GM18868 (cell line): Measurements from ENCODE around the gene GPRIN3.
A peak's percentile ranks its signal among the peaks of the same experiment; 100 is the strongest.

Source experiments
- ATAC-seq: cut with Tn5 transposase; IDR thresholded peaks from one replicate; pipeline ENCODE4 v1.9.1; 2021; ENCODE audit warnings: mild to moderate bottlenecking, moderate library complexity; ENCODE audit not compliant: unreplicated experiment

GPRIN3 gene

DNA sequence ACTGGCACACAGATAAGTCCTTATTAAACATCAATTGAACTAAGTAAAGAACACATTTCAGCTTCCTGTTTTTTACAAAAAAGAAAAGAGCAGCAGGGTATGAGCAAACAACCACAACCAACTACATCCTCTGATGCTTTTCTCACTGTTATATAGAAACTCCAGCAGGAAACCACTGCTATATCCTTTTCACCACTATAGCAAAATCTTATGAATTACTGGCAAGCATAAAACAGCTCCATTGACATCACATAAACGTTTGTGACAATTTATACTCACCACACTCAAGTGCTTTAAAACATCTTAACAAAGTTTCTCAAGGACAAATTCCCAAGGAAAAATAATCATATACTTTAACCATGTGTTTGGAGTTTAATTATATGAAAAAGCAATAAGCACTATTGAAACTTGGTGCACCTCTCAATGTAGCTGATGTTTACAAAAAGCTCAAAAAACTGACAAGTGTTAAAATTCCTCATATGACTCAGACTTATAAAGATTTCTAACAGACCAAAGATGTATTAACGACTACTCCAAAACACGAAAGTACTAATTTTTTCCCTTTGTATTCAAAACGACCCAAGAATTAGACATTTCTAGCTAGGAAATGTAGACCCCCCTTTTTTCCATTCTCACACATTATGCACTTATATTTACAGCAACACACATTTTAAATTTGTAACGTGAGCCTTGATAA is 12.9 kb downstream of the GPRIN3 start:
- peak; percentile 73 for ATAC-seq

DNA sequence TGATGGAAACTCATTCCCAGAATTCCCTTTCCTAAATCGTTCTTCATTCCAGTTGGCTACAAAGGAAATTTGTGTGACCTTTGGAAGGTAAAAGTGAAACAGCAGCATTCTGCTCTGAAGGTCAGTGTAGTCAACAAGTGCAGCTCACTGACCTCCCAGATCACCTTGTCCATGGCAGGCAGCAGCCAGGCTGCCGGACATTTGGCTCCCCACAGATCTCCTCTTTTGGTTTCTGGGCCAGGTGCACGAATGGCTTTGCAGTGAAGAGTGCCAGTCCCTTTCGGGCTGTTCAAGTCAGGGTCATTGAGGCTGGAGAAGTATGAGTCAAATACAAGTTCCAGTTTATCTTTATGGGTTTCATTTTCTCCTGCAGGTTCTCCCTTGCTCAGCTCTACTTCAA is 14.3 kb downstream of the GPRIN3 start:
- no peak for ATAC-seq

GRCh38 chr4:89290727-89291516 is 16.7 kb downstream of the GPRIN3 start:
- ATAC-seq = peak; percentile 57

DNA sequence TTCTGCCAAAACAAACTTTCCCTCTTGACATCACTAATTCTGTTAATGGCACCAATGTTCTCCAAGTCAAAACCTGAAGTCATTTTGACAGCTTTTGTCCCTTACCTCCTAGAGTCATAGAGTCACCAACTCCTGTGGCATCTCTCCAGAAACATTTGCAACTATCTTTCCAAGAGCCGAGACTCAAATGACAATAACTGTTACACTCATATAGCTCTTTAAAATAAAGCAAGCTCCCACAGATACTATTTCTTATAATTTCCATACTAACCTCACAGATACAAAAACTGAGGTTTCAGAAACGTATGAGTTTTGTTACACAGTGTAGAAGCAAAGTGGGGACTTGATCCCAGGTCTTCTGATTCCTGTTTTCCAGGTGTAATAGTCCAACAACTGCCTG is 18.3 kb downstream of the GPRIN3 start:
- no peak for ATAC-seq

DNA sequence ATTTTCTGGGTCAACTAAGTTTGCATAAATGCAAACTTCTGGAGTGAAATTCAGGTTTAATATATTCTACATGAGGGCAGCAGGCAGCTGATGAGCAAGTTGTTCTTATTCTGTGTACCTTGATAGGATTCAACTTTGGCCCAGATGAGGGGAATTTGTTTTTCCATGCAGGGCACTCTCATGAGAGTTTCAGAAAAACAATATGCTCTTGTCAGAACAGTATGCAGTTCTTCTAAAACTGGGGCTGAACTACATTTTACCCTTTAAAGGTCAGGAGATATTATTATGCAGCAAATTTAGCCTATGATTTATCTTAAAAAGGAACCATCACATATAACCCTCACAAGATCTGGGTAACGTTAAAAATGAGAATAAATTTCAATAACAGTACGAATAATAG is 19.2 kb downstream of the GPRIN3 start:
- no peak for ATAC-seq

DNA sequence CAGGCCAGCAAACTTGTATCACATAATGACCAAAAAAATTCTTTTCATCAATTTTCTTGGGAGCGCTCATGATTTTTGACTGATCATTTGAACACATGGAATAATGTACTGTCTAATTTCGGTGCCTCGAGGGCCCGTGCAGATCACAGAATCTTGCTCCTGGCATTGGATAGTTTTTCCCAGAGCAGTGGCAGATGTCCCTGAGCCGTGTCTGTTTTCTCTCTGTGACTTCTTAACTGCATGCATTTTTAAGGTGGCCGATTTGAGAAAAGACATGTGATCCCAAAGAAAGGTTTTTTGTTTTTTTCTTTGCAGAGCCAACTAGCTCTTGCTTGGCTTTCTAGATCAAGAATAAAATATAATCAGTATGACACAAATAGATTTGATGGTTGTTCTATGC is 19.7 kb downstream of the GPRIN3 start:
- no peak for ATAC-seq

- no peak for ATAC-seq
Observed at GRCh38 chr4:89285745-89286144, 21.9 kb downstream of the GPRIN3 start.

- ATAC-seq = no peak
Observed at GRCh38 chr4:89284828-89285227, 22.8 kb downstream of the GPRIN3 start.

GRCh38 chr4:89284020-89284424 is 23.6 kb downstream of the GPRIN3 start:
- ATAC-seq = no peak

DNA sequence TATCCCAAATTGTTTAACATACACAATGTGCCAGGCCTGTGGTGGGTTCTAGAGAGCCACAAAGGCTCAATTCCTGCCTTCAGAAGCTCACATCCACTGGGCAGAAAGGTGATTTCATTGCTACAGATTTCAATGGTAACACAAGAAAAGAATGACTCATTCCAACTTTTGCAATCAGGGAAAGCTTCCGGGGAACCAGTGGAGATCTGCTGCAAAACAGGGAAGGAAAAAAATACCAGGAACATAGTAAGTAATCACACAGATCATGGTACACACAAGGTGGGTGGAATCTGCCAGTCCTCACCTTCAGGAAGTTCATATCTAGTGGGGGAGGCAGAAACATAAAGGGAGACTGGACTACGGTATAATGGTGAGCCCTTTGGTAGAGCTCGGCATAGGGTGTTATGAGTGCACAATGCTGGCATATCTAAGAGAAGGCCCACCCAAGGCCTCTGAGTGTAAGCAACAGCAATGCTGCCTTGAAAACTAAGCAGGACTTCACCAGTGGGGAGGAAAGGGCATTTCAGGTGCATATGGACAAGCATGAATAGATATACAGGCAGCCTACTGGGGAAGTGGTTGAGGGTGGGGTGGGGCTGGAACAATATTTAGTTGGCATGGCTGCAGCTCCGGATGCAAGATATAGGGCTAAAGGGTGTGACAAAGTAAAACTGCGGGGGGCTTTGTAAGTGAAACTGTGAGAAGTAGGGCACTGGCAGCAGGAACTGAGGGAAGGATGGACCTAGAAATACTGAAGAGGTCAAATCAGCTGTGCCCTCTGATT is 24.2 kb downstream of the GPRIN3 start:
- no peak for ATAC-seq

DNA sequence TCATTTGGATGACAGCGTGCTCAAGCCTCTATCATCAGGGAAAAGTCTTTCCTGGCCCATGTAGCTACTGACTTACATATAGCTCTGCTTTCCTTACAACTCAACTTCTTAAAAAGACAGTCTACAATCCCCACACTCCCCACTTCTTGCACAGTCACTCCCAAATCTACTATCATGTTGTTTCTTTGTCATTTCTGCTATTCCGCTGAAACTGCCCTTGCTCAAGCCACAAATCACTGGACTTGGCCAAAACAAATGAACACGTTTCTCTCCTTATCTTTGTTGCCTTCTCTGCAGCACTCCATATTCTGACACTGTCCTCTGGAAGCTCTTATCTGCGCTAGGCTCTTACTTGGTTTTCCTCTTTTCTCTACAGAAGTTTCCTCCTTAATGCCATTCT is 28.2 kb downstream of the GPRIN3 start:
- no peak for ATAC-seq

DNA sequence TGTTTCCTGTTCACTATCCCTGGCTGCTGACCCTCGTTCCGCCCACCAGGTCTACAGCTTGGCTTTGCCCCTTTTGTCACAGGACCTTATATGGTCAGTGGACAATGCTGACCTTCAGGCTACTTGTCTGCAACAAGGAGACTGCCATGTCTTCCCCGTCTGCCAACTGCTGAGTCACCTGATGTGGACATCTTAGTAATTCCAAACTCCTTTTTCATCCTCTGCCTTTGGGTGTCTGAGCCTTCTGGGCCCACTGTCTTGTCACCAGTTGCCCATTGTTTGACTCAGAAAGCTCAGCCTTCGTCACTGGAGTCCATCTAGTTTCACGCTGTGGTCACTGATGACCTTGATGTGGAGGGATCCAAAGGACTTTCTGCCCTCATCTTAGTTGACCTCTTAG is 30.2 kb downstream of the GPRIN3 start:
- no peak for ATAC-seq

DNA sequence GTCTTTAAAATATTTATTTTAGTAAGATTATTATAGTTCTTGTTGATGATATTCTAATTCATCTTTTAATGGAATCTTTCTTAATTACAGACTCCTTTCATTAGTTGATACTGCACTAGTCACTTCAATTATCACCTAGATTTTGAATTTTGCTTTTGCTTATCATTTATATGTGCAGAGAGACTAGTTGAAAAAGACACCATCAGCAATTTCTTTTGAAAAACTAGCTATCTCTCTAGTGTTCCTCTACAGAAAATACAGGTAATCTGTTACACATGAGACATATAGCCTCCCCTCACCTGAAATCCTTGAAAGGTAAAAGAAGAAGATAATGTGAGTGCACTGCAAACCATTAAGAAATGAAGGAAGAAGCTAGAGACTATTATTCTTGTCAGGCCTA is 31.3 kb downstream of the GPRIN3 start:
- ATAC-seq = no peak

- ATAC-seq = no peak
Observed at GRCh38 chr4:89275587-89275986, 32.0 kb downstream of the GPRIN3 start.

GRCh38 chr4:89273741-89274141 is 33.9 kb downstream of the GPRIN3 start:
- ATAC-seq = no peak

DNA sequence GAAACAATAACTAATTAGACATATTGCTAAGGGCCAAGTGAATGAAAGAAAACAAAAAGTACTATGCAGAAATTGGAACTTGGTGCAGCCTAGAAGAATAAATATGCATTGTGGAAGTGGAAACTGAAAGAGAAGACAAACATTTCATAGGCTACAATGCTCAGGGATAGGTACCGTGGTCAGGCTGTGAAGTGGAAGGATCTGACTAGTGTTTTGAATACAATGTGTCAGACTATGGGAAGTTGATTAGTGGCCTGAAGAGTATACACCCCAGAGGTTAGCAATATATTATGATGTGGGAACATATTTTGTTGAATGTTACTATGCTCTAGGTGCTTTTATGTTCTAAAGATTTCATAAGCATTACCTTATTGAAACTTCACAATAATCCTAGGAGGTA is 36.8 kb downstream of the GPRIN3 start:
- no peak for ATAC-seq

DNA sequence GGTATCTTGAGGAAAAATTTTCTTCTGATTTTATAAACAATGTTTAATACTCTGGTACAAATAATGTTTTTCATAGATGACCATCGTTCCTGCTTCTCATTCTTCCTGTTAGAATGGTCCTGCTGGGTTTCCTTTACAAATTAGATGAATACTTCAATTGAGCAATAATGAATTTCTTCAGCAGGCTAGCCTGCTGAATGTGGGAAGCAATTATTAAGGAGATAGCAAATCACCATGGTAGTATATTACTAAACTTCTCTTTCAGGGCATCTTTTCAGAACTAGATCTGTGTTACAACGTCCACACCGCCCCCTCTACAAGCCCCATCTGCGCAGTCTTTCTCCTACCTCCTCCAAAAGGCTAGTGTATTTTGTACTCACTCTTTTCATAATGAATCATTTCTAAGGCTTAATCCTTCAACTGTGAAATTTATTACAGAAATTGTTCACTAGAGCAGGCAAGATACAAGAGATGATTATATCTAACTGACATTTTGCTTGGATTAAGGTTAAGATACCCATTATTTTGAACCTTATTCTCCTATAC is 38.4 kb downstream of the GPRIN3 start:
- no peak for ATAC-seq

DNA sequence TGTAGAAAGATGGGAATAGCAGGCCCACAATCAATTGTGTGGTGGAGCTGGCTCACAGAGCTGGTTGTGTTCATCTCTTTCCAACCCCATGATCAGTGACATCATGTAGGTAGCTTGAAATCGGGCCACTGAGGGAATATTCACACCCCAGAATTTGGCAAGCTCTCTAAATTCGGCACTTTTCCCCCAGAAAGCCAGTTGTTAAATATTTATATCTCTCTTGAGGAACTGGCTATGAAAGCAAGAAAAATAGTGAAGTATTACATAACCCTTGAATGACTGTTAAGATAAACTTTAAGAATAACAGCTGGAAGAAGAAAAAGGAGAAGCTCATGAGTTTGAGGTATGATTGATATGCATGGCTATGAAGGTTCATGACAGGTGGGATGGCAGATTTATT is 38.9 kb downstream of the GPRIN3 start:
- ATAC-seq = no peak

DNA sequence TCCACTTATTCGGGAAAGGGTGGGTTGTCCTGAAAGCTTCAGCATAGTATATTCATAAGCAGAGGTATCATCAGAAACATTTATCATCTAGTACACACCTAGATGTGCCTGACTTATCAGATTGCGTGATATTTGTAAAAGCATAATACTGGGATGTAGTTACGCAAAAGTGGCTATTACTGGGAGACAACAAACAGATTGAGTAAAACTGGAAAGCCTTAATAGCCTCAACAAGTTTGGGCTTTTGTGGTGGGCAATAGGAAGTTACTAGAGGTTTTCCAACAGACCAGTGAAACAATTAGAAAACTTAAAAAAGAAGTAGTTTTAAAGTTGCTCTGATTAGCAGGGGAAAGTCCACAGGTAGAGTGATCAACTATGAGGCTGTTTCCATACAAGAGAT is 39.8 kb downstream of the GPRIN3 start:
- no peak for ATAC-seq

DNA sequence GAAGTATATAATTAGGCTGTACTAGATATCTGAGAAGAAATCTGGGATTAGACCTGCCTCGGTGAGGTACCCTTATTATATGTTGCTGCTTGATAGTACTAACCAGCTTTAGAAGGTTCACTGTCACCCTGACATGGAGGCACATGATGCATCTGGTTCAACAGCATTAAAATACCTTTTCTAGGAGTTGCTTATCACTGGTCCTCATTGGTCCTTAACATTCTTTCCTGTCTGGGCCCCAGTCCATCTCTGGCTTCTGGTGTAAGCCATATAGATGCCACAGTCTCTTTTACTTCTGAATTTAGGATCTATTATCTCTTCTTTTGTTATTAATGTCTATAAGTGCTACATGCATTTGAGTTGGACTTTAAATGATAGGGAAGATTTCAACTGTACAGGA is 40.2 kb downstream of the GPRIN3 start:
- no peak for ATAC-seq

DNA sequence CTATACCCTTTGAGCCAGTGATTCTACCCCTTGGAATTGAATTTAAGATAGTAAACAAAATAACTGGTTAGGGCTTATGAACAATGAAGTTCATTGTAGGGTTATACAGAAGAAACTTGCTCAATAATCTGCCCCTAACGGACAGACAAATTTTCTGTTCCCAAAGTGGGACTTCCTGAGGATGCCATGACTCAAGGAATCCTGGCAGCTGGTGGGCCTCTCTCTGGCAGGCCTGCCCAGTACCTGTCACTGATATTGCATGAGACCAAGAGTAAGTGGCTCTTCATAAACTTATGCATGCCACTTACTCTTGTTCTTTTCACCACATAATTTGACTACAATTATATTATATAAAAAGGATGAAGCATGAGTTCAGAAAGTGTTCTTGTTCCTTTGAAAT is 41.5 kb downstream of the GPRIN3 start:
- no peak for ATAC-seq

DNA sequence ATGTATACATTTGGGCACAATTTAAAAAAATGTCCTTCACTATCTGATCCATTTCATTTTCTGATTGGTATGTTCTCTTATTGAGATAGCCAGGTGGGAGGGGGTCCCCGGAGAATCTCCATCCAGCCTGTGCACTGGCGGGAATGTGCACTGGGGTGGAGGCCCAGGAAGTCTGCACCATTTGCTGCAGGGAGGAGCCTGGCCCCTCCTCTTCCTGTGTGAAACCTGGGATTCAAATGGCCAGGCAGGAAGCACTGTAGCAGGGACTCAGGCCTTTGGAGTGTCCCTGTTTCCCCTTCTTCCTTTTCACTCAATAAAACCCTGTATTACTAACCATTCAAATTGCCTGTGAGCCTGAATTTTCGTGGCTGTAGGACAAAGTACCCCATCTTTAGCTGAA is 44.3 kb downstream of the GPRIN3 start:
- no peak for ATAC-seq
